Stimulated activated CD4-positive, alpha-beta T cell treated with anti-CD3 and anti-CD28 coated beads, Interleukin-15, amount 100 ng/mL, for 24 hours (primary cell): Measurements from ENCODE around the gene SLC34A3.

Source experiments
- DNase-seq: peaks from one replicate; pipeline ENCODE4 v3.0.0-alpha.2; 2020

Gene SLC34A3

DNA sequence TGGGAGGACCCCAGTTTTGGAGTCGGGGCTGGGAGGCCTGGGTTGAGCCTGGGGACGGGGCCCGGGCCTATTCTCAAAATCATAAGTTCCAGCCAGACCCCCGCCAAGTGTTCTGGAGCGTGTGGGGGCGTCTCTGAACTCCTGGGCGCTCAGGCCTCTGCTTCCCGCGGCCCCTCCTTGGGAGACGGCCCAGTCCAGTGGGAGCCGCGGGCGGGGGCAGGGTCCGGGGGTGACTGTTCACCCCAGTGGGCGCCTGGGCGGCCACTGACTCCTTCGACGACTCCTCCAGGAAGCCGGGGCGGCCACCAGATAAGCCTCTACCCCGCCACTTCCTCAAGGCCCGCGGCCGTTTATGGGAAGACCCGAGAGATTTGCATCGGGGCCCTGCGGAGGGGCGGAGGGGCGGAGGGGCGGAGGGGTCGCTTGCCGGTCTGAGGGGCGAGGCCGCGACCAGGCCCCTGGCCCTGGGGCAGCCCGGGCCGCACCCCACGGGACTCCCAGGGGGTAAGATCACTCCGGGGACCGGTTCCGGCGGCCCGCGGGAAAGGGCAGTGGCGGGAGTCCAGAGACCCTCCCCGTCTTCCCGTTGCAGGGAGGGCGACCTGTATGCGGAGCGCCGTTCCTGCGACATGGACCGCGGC, 47.5 kb downstream of the SLC34A3 start:
- DNase-seq = no peak

DNA sequence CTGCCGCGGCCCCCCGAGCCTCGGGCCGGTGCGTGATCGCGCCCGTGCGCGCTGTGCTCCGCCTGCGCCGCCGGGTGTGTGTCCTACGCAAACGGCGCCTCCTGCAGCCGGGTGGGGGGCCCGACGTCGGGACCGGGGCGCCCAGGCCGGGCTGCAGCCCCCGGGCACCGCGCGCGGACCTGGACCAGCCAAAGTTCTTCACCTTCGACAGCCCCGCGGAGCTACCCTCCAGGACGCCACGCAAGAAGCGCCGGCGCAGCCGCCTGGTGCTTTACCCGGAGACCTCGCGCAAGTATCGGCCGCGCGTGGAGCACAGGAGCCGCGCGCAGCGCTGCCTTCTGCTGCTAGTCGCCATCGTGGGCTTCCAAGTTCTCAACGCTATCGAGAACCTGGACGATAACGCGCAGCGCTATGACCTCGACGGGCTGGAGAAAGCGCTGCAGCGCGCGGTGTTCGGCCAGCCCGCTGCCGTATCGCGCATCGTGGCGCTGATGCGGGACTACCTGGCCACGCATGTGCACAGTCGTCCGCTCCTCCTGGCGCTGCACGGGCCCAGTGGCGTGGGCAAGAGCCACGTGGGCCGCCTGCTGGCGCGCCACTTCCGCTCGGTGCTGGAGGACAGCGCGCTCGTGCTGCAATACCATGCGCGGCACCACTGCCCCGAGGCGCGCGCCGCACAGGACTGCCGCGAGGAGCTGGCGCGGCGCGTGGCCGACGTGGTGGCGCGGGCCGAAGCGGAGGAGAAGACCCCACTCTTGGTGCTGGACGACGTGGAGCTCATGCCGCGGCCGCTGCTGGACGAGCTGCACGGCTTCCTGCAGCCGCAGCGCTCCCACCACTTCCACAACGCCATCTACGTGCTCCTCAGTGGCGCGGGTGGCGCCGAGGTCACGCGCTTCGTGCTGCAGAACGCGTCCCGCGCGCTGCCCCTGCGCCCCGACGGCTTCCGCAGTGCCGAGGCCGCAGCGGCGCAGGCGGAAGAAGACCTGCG, 48.3 kb downstream of the SLC34A3 start:
- no peak for DNase-seq

DNA sequence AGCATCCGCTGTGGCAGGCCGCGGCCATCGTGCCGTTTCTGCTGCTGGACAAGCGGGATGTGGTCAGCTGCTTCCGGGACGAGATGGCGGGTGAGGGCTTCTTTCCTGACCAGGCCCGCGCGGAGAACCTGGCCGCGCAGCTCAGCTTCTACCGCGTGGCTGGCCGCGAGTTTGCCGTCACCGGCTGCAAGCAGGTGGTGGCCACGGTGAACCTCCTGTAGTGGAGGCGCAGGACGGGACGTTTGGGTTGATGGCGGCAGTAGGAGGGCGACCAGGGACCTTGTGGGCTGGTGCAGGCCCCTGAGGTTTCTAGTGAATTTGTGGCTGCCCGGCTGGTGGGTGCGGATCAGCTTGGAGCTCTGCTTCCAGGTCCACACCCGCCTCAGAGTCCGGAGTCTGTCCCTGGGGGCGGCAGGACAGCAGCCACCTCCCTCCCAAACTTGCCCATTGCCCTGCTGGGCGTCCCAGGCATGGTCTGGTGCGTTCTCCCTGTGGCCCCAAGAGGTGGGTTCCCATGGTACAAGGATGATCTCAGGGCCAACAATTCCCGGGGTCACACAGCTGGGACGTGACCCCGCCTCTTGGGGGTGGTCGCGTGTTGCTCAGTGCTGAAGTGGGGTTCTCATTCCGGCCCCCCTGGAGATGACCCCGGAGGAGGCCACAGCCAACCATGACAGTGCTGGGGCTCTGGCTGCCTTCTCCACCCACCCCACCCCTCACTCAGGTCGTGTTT, 49.2 kb downstream of the SLC34A3 start:
- no peak for DNase-seq

DNA sequence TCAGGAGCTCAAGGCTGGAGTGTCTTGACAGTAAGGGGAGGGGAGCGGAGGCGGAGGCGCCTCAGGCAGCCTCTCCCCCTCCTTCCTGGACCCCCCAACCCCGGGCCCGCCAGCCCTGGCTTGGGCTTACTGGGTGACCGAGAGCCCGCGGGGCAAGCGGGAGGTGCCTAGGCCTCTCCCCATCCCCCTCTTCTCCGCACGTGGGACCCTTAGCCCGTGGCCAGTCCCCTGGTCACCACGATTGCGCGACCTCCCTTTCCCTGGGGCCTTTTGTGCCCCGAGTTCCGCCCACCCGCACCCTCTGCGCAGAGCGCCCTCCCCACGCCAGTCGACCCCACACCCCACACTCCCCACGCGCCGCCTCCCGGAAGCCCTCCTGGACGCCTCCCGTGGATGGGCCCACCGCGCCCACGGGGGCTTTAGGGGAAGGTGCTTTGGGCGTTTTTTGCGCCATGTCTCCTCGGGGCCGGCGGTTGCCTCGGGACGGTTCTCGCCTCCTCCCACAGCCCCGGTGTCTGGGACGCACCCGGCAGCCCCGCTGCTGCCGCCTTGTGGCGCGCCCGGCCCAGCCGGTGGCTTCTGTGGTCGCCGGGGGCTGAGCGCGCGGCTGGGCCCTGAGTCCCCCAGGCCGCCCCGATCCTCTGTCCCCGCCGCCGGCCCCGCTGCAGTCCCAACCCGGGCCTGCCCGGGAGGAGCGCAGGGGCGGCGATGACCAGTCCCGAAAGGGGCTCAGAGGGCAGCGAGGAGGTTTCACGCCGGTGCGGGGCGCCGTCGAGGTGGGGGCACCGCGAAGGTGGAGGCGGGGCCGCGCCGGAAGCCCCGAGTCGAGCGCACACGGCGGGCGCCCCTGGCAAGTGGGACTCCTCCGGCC, 50.0 kb downstream of the SLC34A3 start:
- DNase-seq = no peak

DNA sequence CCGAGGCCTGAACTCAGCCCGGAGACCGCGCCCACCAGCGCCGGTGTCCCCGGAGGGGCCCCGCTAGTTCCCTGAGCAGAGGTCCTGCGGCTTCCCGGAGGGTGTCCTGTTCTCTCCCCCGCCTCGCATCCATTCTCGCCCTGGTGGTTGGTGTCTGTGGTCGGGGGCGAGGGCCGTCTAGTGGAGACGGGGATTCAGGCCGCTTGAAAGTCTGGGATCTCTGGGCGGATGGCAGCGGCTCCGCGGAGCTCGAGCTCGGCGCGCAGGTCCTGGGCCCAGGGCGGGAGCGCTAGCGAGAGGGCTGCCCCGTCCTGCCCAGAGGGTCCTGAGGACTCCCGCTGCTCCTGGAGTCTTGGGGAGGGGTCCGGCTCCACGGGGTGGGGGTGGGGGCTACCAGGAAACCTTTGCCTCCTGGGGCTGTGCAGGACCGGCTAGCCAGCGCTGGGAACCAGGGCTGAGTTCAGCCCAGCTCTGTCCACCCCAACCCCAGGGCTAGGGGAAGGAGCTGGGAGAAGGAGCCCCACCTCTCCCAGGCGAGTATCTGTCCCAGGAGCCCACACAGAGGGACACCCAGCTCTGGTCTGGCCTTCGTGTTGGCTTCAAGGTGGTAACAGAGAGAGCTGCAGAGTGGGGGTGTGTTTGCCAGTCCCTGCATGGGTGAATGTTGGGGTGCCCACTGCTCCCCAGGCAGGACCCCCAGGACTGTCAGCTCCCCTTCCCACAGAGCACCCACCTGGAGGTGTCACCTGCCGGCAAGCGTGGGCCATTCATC, 50.8 kb downstream of the SLC34A3 start:
- no peak for DNase-seq
